Measurements from ENCODE around the gene PNPLA4.

GRCh38 chrX:7921750-7922149 lies 5.5 kb downstream of the PNPLA4 start:
- no peak for TF ChIP-seq POLR2A (IDR thresholded peaks at IDR 0.05)
- TF ChIP-seq CTCF (IDR thresholded peaks at IDR 0.05), result no peak
